GM18907 (cell line): ENCODE data around the gene CSTF3.
"Not testable (repeated sequence)": the region's sequence is repeated elsewhere in the genome, so short reads cannot be mapped to it uniquely, and the experiment has no call there.

Source experiments
- ATAC-seq: cut with Tn5 transposase; IDR thresholded peaks from one replicate; pipeline ENCODE4 v1.9.1; 2021; ENCODE audit warnings: mild to moderate bottlenecking, moderate library complexity; ENCODE audit not compliant: unreplicated experiment

The CSTF3 gene

DNA sequence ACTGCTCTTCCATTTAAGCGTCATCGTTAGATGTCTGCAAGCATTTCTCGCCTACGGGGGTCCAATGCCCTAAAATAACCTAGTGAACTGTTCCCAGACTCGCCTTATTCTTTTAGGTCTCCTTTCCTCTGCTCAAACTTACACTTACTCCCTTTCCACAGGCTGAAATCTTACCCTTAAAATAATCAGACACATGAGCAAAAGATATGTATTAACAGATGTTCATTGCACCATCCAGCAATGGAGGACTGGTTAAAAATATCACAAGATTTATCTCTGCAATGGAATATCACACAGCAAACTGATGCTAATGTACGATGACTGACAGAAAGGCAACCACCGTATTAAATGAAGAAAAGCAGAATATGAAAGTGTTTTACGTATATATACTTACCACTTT lies 1.6 kb upstream of the CSTF3 start:
- ATAC-seq: no peak

DNA sequence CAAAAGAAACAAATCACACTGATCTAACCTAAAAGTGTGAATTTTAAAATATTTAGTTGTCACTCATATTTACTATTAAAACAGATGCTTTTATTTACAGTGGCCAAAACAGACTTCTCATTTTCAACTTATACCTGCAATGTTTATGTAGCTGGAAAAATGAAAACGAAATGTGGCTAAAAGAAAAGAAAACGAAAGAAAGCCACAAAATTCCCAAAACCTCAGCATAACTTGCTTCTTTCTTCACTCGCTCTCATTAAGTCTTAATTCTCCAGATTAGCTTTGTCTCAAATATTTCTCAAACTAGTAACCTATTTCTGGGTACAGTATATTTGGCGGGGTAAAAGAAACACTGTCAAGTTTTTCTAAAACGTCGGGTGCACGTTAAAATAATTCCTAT lies 693 bp downstream of the CSTF3 start:
- no peak for ATAC-seq

DNA sequence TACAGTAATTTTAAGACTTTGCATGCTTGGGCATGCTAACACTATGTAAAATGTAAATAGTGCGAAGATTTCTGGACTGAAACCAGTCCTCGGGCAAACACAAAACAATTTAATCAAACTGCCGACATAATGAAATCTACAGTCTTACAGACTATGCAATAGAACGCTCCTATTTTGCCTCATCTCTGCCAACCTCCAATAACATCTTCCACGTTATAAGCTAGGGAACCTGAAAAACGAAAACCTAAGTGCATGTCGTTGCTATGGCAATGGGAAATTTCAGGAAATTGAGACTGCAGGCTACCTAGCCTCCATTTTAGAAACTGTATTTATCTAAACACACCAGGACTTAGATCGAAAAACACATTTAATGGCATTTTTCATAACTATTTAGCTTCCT lies 1.1 kb downstream of the CSTF3 start:
- ATAC-seq: no peak

DNA sequence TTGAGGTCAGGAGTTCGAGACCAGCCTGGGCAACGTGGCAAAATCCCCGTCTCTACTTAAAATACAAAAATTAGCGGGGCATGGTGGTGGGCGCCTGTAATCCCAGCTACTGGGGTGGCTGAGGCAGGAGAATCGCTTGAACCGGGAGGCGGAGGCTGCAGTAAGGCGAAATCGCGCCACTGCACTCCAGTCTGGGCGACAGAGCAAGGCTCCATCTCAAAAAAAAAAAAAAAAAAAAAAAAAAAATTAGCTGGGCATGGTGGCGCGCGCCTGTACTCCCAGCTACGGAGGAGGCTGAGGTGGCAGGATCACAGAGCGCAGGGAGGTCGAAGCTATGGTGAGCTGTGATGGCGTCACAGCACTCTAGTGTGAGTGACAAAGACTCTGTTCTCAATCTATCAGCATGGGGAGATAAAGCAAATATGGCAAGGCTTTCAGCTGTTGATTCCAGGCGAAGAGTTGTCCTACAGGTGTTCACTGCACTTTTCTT lies 1.9 kb downstream of the CSTF3 start:
- ATAC-seq: not testable (repeated sequence)

DNA sequence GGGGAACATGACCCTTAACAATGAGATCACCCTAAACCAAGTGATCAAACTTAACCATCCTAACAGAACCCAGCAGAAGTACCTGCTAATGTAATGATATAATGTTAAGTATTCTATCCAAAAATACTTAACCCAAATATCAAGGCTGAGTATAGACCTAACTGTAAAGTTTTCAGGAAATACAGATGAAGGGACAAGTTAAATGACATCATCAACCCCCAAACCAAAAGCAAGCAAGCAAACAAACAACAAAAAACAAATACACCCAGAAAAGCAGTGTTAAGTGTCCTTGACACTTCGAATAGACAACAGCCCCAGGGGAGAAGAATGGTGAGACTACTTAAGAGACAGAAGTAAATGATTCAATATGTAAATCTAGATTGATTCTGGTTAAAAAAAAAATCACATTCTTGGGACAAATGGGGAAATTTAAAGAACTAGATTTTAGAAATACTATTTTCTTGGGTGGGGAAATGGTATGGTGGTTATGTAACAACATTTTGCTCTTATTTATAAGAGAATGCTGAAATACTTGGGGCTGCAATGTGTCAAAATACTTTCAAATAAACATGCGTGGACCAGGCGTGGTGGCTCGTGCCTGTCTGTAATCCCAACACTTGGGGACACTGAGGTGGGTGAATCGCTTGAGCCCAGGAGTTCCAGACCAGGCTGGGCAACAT lies 2.5 kb downstream of the CSTF3 start:
- ATAC-seq: no peak

DNA sequence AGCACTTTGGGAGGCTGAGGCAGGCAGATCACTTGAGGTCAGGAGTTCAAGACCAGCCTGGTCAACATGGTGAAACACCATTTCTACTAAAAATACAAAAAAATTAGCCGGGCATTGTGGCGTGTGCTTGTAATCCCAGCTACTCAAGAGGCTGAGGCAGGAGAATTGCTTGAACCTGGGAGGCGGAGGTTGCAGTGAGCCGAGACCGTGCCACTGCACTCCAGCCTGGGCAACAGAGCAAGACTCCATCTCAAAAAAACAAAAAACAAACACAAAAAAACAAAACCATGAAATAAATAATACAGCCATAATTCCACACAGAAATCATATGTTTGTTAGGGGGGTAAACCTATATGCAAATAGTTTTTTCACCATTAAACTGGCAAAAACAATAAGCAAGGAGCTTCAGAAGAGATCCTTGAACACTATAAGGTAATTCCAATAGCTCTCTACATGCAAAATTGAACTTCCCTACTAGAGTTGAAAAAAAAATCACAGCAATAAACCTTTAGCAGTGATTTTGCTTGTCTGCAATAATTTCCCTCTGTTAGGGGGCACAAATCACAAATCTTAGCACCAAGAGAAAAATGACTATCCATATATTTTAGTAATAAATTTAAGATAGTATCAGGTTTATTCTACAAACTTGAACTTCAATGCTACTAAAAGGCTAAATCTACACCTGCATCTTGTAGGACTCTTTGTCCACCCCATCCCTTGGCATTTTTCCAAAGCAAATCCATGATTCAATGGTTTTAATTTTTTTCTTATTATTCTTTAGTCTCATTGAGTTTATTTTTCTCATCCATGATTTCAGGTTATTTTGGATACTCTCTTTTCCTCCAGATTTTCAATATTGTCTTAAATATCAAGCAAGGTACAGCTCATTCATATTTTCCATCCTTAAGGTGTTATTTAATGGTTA lies 3.9 kb downstream of the CSTF3 start:
- no peak for ATAC-seq

DNA sequence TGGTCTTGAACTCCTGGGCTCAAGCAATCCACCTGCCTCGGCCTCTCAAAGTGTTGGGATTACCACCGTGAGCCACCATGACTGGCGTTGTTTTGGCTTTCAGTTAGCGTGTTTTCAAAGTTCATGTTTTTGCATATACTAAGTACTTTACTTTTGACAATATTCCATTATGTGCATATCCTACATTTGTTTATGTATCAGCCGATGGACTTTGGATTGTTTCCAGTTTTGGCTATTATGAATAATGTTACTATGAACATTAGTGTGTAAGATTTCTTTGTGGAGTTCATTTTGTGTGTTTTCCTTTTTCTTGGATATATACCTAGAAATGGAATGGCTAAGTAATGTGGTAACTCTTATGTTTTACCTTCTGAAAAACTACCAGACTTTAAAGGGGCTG lies 9.9 kb downstream of the CSTF3 start:
- ATAC-seq: no peak

DNA sequence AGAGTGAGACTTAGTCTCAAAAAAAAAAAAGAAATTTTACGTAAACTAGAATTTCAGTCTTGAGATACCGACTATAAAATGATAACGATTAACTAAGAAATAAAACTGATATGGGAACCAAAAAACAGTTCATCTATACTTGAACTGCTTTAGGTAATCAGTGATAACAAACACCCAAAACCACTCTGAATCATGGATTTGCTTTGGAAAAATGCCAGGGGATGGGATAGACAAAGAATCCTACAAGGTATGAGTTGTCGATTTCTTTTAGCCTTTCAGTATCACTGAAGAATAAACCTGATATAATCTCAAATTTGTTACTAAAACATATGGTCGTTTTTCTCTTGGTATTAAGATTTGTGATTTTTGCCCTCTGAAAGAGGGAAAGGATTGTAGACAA lies 13.7 kb downstream of the CSTF3 start:
- no peak for ATAC-seq

DNA sequence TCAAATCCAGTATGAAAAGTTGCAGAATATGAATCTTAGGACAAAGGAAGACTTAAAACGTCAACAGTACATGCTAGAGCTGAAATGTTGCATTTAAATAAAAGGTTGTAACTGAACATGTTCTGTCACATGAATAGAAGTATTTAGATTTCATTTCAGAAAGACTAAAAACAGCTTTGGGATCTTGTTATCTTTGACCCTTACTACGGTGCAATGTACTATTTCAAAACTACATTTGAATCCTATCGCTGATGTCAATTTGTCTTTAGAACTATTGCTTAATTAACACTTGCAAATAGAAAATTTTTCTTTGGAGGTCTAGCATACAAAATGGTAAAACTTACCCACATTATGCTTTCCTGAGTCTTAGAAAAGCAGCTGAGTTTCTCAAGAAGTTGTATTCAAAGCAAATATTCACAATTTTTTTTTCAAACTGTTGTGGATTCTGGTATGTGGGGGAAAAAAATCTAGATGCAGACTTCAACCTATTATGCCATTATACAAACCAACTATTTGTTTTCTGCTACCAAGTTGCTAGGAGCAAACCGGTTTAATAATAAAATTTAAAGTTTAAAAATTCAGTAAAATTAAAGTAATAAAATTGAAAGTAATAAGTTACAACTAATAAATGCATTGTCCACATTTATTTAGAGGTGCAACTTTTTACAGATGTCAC lies 25.4 kb downstream of the CSTF3 start:
- no peak for ATAC-seq

DNA sequence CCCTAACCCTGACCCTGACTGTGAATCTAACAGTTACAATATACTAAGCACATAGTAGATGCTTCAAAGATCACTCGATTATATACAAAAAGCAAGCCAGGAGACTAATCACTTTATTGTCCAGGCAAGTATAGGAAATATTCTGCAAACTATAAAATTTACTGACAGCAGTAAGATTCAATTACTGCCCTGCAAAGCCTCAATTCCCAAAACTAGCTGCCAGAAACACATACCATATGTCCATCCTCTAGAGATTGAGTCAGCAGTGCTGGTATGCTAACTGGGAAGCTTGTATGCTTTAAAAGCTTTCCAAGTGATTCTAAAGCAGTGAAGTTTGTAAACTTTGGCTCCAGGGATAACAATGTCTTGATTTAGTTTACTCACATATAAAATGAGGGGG lies 26.1 kb downstream of the CSTF3 start:
- ATAC-seq: no peak

DNA sequence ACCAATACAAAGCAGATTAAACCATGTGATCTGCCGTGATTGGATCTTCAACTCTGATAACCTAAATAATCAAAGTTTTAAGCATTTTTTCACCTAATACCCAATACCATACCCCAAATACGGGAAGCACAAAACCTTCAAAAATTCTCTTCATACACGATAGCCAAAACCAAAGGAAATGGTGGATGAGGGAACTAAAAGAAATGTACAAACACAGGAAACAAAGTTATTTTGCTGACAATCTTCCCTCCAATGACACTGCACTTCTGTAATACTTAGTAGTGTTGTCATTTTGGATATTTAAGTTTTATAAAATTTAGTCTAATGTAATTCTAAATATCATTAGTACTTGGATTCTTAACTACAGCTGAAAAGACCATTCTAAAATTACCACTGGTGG lies 27.0 kb downstream of the CSTF3 start:
- no peak for ATAC-seq

DNA sequence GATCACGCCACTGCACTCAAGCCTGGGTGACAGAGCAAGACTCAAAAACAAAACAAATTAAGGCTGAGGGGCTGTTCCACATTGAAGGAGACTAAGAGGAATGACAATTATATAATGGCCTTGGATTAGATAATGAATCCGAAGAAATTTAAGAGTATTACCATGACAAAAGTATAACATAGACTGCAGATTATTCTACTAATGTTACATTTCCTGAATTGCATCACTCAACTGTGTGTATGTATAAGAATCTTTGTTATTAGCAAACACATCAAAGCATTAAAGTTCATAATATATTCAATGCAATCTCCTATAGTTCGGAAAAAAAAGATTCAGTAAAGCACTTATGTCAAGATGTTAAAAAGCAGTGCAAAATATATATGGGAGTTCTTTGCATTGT lies 27.5 kb downstream of the CSTF3 start:
- no peak for ATAC-seq

DNA sequence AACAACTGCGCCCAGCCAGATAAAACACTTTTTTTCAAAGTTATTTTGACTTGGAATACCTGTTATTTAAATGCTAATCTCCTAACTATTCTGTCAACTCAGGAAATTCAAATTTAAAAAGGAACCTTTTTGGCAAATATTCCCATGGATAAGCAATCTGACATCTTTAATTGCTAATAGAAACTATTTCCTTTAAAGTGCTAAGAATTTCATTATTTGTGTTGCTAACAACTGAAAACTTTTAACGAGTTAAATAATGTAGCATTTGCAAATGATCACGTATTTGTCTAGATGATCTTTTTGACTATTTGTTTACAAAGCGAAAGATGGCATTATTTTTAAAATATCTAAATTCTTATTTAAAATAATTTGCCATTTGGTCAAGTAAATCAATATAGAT lies 28.8 kb downstream of the CSTF3 start:
- no peak for ATAC-seq

DNA sequence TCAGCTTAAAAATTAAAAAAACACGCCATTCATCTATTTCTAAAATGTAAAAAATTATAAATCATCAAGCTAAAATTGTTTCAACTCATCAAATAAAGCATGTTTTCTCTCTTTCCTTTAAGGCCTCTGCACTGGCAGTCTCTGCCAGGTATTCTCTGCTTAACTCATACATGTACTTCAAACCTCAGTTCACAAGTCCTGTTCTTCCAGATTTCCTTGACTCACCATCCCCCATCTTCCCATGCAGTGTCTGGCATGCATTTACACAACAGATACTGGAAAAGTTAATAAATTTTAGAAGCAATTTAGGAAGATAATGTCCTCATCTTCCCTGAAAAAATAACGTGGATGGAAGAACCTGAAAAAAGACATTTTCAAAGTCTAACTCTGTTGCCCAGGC lies 32.5 kb downstream of the CSTF3 start:
- no peak for ATAC-seq

DNA sequence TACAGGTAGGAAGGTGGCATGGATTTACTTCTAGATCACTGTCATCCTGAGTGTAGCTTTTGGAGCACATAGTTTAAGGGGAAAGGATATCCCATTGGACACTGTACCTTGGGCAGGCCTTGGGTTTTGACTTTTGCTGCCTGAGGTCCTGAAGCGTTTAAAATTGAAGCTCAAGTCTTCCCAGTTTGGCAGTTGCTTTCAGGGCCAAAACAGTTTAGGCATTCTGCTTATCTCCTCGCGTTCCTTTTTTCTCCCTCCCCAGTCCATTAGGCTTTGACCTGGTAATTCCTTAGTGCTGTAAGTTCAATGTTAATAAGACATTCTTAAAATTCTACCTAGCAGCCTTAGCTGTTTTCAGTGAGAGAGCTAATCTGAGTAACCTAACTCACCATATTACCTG lies 35.7 kb downstream of the CSTF3 start:
- no peak for ATAC-seq

DNA sequence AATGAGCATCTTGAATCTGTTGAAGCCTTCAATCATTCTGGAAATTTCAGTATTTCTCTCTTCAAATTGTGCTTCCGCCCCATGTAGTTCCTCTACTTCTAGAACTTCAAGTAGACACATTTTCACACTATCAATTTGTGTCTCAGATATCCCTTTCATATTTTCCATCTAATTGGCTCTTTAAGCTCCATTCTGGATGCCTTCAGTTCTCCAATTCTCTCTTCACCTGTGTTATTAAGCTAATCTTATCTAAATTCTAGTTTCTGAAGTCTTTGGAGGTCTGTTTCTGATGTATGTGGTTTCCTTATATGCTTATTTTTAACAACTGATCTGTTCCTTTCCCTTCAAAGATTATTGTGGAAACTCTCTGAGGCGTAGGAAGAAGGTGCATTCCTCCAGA lies 36.3 kb downstream of the CSTF3 start:
- ATAC-seq: no peak

DNA sequence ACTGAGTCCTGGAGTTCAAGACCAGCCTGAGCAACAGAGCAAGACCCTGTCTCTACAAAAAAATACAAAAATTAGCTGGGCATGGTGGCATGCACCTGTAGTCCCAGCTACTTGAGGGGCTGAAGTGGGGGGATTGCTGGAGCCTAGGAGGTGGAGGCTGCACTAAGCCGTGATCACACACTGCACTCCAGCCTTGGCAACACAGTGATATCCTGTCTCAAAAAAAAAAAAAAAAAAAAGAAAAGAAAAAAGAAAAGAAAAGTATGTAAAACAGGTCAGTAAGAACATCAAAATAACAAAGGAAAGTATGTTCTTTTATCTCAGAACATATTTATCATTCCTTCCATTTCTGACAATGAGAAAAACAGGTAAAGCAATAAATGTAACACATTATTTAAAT lies 38.6 kb downstream of the CSTF3 start:
- ATAC-seq: not testable (repeated sequence)

DNA sequence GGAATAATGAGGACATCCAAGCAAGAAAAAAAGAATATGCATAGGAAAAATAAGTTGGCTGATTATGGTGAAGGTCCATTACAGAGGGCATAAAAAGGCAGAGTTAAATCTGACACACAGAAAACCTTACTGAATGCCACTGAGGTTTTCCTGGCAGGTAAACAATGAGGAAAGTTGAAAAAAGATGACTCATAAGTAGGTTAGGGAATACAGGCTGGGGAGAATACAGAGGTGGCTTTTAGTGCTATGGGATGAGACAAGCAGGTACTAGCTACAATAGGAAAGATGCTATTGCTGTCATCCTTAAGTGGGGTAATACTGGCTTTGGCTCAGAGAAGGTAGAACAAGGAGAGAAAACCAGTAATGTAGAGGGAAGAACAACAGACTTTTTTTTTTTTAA lies 44.7 kb downstream of the CSTF3 start:
- ATAC-seq: no peak

DNA sequence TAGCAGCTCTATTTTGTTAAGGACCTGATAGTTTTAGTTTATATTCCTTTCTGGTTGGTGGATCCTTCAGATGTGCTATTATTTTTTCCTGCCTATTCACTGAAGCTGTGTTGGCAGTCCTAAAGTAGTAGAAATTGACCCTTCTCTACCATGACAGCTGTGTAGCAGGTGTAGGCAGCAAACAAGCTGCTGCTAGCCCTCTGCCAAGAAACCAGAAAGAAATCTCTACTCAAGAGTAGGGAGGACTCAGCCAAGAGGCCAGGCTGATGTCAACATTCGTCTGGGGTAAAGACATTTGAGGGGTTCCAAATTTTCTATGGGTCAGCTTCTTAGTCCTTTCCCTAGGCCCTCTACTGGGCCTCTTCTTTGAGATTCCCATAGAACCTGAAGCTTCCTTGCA lies 51.2 kb downstream of the CSTF3 start:
- ATAC-seq: no peak

DNA sequence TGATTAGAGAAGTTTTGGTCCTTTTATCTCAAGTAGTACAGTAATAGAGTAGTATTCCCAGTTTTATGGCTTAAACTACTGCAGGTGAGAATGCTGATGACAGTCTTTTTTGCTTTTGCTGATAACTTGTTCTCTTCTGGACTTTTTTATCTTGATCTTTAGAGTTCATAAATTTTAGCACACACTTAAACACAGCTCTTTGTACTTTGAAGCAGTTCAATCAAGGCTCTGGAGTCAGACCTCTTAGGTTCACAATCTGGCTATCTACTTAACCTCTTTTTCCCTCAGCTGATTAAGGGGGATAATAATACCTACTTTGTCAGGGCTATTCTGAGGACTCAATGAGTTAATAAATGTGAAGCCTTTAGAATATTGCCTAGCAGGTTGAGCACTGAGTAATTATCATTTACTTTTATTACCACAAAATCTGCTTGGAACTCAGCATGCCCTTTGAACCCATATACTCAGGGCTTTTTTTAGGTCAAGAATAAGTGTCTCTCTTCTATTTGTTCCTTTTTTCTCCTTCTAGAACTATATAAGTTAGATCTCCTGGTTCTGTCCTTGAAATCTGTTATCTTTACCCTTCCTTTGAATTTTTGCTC lies 51.9 kb downstream of the CSTF3 start:
- ATAC-seq: no peak

DNA sequence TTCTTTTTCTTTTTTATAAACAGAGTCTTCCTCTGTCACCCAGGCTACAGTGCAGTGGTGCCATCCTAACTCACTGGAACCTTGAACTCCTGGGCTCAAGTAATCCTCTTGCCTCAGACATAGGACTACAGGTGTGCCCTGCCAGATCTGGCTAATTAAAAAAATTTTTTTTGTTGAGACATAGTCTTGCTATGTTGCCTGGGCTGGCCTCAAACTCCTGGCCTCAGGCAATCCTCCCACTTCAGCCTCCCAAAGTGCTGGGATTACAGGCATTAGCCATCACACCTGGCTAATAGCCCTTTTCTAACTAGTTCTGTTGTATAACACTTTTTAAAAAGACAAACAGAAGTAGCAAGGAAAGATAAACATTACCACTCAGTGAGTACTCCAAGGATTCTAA lies 57.4 kb downstream of the CSTF3 start:
- ATAC-seq: no peak
